HG03565 (cell line): ENCODE results near the gene LARP7.
"Not testable (repeated sequence)": the region's sequence is repeated elsewhere in the genome, so short reads cannot be mapped to it uniquely, and the experiment has no call there.

Experiments
- ATAC-seq: cut with Tn5 transposase; IDR thresholded peaks from one replicate; pipeline ENCODE4 v1.9.1; 2021; ENCODE audit warnings: mild to moderate bottlenecking, moderate library complexity; ENCODE audit not compliant: unreplicated experiment

LARP7 gene

DNA sequence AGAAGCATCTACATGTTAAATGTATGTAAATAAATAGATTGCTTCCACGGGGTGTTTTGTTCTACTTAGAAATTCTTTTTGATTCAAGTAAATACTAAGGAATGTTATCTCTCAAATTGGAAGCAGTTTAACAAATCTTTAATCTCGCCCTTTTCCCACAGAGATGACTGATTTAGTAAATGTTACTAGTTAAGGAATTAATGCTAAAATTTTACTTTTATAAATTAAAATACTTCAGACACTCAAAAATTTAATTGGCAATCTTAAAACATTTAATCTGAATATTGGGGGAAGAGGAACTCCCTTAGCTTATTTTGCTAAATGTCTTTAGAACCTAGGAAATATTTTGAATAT lies 12.1 kb downstream of the LARP7 start:
- ATAC-seq = no peak

DNA sequence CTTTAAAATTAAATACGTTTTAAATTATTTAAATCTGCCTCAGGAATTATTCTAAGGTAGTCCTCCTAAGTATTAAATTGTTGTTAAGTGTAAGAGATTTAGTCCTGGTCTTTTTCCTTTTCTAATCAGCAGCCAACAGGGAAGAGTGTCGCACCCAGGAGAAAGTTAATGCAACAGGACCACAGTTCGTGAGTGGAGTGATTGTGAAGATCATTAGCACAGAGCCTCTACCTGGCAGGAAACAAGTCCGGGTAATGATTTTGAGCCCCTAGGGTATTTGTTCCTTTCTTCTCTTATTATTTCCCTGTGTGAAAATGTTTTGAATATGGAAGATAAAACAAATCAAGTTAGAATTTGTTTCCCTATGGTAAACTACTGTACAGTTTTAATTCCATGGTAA lies 13.4 kb downstream of the LARP7 start:
- no peak for ATAC-seq

DNA sequence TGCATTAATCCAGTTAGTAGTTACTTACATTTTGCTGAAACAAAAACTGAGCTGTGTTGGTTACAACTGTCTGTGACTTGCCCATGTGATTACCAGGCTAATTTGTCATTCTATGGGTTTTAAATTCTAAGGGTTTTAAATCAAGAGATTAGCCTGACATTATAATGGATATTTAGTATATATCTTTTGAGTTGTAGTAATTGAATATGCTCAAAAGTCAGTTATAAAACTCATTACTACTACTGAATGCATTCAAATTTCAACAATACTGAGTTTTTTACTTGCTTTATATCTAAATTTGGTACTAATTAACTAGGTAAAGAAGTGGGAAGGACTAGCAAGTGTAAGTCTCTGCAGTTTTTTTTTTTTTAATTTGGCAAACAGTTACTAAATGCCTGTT lies 14.7 kb downstream of the LARP7 start:
- ATAC-seq = no peak

DNA sequence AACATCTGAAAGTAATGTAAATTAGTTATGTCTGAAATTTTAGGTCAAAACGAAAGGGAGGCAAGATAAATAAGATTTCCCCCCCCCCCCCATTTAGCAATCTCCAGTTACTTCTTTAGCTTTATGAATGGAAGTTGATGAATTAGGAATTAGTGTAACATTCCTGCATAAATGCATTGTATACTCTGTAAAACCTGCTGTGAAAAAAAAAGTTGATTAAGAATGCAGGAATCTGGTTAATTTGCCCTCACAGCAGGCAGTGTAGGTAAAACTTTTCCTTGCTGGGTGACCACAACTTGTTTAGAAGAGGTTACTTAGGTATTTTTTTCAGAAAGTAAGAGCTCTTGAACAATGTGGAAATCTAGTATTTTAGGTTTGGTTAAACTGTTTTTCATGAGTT lies 15.3 kb downstream of the LARP7 start:
- ATAC-seq = no peak

DNA sequence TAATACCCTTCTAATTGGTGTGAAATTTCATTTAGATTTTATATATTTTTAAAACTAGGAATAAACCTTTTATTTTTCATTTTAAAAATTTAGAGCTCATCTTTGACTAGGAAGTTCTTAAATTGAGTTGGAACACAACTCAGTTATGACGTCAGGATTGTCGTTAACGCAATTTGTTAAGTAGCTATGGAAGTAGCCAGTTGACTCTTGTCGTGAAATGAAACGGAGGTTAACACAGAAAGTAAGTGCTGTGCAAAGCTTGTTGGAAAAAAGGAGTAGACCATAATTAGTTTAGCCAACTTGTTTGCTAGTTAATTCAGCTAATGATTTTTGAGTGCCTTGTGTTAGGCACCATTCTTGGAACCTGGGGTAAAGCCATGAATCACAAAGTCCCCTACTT lies 18.3 kb downstream of the LARP7 start:
- no peak for ATAC-seq

DNA sequence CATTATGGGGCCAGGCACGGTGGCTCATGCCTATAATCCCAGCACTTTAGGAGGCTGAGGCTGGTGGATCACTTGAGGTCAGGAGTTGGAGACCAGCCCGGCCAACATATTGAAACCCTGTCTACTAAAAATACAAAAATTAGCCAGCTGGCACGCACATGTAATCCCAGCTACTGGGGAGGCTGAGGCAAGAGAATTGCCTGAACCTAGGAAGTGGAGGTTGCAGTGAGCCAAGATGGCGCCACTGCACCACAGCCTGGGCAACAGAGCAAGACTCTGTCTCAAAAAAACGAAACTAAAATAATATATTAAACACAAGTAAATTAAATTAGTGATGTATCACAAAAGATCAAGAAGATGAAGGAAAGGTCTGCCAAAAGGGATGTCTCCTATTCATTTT lies 19.2 kb downstream of the LARP7 start:
- not testable (repeated sequence) for ATAC-seq

DNA sequence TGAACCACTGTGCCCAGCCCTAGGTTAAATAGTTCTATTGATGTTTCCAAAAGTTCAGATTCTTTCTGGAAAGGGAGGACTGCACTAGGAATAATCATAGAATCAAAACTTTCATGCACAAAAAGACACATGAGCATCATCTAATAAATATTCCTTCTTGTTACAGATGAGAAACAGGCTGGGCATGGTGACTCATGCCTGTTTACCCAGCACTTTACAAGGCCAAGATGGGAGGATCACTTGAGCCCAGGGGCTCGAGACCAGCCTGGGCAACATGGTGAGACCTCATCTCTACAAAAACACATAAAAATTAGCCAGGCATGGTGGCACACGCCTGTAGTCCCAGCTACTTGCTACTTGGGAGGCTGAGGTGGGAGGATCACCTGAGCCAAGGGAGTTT lies 27.7 kb downstream of the LARP7 start:
- no peak for ATAC-seq

DNA sequence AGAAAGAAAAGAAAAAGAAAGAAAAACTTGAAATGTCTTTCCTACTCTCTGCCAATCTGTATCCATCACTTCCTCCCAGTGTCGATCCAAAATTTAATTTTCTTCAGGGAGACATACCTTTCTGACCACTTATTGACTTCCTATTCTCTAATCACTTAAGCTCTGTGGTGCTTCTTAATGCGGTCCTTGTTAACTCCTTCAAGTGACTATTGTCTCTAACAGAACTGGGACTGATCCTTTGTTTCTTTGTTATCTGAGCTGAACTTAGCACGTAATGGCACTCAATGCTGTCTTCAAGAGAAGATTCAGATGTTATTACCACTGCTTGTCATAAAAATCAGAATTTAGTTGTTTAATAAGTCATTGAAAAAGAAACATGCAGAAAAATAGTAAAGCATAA lies 31.2 kb downstream of the LARP7 start:
- ATAC-seq = no peak

DNA sequence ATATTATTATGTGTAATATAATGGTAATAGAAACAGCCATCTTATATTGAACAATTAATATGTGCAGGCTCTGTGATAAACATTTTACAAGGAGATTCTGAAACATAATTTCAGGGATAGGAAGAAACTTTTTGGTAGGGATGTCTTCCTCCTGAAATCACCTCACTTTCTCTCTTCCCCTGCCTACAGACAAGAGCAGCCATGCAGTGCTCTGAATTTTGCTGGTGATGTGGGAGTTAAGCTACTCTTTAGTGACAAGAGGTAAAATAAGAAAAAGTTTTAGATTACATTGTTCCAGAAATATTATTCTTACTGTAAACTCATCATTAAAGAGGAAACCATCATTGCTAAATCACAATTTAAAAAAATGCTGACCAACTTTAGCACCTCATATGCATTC lies 36.1 kb downstream of the LARP7 start:
- ATAC-seq = no peak

DNA sequence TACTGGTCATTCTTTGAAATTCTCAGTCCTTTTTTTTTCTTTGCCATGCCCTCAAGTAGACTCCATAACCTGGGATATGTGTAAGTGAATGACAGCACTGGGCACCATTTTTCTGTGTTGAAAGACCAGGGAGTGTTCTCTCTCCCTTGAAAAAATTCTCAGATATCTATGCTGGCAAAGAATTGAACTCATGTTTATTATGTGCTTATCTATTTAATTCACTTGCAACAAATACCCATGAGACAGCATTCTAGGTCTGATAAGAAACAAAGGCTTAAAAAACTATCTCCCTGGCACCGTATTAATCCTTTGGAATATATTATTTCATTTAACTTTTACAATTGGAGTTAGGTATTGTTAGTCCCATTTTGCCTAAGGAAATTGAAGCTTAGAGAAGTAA lies 36.7 kb downstream of the LARP7 start:
- no peak for ATAC-seq

DNA sequence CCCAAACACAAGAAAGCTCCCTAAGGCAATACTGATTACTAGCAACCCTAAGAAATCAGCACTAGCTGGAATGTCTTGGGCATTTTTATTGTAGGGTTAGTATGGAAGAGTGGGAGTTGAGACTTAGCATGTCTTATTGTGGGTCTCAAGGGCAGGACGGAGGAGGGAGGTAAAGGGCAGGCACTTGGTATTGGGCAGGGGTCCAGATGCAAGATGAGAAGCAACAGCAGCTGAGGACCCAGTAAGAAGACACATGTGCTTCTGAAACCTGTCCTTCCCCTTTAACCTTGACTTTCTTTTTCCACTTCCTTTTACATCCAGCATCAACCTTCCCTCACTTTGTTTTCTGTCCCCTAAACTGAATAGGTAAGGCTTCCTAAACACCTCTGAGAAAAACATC lies 37.4 kb downstream of the LARP7 start:
- no peak for ATAC-seq

DNA sequence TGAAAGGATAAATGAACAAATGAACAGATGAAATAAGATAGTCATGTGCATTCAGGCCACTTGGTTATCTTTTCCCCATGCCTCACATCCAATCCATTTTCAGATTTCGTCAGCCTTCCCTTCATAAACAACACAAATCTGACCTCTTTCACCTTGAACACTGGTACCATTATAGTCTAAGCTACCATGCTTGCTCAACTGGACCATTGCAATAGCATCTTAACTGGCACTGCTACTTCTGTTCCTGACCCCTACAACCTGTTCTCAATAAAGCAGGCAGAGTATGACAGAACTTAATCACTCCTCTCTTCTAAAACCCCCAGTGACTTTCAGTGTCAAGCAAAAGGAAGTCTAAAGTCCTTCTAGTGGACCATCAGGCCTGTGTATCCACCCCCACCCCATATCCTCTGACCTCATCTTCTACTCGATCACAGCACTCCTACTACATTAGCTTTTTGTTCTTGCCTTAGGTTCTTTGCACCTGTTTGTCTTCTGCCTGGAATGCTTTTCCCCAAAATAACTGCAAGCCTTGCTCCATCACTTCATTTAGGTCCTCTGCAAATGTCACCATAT lies 40.7 kb downstream of the LARP7 start:
- ATAC-seq = no peak

DNA sequence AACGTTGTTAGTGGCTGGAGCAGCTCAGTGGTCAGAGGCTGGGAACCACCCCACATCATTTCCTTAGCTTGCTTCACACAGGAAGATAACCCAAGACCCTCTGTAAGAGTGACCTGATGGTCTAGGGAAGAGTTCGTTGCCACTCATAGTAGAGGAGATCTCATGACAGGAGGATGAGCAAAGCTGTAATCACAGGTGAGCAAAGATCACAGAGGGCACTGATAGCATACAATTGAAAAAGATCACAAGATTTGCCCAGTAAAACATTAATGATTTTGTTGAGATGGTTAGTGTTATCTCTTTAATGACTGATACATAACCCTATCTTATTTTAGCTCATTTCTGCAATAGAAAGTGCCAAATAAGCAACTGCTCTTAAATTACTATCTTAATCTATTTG lies 44.1 kb downstream of the LARP7 start:
- no peak for ATAC-seq

DNA sequence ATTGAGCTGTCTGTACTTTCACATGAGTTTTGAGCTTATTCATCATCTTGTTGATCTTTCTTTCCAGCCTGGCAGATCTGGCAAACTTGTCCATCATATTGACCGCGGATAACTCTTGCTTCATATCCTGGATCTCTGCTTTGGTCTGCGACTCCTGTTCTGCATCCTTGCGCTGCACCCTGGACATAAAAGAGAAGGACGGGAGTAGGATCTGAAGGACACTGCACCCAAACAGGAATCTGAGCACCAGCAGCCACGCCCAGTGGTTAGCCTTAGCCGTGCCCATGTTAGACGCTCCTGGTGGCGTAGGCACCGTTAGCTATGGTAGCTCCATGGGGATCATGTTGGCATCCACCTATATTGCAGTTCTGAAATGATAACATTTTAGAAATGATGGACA lies 56.6 kb downstream of the LARP7 start:
- no peak for ATAC-seq

DNA sequence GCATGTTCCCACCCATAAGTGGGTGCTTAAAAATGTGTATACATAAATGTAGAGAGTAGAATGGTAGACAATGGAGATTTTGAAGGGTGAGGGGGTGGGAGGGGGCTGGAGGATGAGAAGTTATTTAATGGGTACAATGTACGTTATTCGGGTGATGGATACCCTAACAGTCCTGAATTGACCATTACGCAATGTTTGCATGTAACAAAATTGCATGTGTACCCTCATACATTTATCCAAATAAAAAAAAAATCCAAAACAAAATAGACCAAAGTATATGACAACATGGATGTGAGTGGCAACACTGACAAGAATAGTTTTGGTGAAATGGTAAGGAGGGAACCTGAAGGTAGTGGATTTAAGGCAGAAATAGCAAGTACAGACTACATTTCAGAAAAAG lies 63.7 kb downstream of the LARP7 start:
- ATAC-seq = no peak

DNA sequence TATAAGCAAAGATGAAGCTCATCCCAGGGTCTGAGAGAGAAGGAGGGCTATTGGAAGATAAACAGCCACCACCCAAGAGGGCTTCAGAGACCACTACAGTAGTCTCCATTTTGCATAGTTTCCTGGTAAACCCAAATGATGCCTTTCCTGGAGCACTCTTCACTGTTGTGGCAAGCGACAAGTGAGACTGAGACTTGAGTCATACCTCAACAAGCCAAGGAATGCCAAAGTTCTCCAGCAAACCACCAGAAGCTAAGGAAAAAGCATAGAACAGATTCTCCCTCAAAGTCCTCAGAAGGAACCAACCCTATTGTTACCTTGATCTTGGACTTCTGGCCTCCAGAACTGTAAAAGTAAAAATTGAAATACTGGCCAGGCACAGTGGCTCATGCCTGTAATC lies 65.9 kb downstream of the LARP7 start:
- ATAC-seq = no peak

DNA sequence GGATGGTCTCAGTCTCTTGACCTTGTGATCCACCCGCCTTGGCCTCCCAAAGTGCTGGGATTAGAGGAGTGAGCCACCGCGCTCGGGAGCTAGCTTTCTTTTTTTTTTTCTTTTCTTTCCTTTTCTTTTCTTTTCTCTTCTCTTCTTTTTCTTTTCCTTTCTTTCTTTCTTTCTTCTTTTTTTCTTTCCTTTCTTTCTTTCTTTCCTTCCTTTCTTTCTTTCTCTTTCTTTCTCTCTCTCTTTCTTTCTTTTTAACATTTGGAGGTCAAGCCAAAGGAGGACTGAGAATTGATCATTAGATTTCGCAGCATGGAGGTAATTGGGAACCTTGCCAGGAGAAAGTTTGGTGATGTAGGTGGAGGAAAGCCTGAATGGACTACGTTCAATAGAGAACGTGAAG lies 67.4 kb downstream of the LARP7 start:
- no peak for ATAC-seq

DNA sequence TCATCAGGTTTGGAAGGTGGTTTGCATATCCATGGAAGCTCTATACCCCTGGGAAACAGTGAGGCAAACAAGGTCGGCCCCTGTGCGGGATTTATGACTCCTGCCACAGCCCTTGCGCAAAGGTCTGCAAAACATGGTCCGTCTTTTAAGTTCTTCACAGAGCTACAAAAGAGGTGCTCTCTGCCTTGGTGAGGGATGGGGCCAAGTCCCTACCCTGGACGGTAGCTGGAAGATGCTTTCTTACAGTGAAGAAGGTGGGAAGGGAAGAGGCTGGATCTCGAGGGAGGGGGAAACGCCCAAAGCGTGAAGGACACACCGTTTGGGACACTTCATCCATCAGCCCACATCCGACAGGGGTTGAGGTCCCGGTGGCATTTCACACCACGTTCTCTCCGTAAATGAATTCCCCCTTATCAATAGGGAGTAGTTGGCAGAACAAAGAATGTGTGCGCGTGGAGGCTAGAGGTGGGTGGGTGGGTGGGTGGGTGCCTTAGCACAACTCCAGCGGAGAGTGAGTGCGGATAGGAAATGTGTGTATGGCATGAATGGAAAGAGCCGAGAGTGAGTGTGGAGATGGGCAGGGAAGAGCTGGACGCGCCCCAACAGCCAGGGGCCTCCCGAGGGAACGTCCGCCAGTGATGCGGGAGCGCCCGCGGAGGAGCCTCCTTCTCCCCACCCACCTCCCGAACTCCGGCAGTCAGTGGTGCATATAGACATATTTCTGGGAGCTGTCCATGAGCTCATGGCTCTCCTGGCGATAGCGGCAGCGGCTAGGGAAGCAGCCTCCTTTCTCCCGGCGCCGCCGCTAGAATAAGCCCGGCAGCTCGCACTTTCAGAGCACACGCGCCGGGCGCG lies 68.3 kb downstream of the LARP7 start:
- ATAC-seq = no peak

DNA sequence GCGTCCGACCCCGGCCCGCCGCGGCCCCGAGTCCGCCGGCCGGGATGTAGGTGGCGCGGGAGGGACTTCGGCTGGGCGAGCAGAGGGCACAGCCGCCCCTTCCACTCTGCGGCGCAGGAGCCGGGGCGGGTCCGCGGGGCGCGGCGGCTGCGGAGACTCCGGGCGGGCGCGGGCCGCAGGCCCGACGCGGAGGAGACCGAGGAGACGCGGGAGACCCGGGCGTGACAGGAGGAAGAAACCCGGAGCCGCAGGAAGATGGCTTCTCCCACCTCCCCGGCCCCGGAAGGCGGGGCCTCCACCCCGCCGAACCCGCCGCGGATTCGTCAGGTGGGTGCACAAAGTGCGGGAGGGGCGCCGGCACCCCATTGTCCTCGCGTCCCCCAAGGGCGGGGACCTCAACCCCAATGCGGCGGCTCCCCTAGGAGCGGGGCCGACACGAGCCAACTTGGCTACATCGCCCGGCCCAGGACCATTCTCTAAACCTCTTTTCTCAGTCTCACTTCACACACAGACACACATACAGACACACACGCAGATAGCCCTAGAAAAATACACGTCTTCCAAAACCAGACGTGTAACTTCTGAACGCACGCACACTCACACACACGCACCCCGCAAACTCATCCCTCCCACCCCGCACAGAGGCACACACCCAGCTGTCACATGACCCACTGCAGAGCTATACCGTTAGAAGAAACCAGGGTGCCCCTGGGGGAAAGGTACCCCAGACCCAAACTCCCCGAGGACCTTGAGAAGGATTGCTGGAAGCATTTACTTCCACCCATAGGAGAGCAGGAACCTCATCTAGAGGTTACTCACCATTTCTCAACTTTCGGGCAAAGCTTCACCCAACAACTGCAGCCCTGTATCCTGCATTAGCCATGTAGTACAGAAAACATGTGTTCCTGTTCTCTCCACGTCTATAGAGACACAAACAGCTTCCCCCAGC lies 69.2 kb downstream of the LARP7 start:
- not testable (repeated sequence) for ATAC-seq

DNA sequence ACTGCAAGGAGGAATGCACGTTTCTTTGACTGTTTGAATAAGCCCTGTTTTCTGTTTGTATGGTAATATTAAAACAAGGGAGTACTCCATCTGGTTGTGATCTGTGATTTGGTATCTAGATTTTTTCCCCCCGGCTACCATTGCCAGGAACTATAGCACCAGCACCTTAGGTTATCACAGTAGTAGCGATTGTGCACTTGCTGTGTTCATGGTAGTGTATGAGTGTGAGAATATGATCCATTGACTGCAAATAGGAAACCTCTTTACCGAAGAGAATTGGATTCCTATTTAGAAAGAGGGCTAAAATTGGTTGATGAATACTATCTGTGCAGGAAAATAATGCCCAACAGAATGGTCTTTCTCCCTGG lies 69.9 kb downstream of the LARP7 start:
- no peak for ATAC-seq
